OCI-LY3 (cell line): ENCODE data around the gene DBNDD1.
"Not testable (repeated sequence)": the region's sequence is repeated elsewhere in the genome, so short reads cannot be mapped to it uniquely, and the experiment has no call there.

Experiments used
- CTCF ChIP-seq: fragments of 200-600, 300-600 bp; sonication (generic); IDR thresholded peaks from 2 replicates; pipeline ENCODE4 v1.5.1; 2014; ENCODE audit warnings: antibody characterized with exemption, low read length, low read depth
- EZH2phosphoT487 ChIP-seq: fragments of 200-600 bp; shearing (Covaris generic); IDR thresholded peaks from 2 replicates; pipeline ENCODE4 v1.6.1; 2018; ENCODE audit warnings: antibody characterized with exemption, mixed run types, low read depth

GRCh38 chr16:89994721-89995474, 24.4 kb downstream of the DBNDD1 start:
- TF ChIP-seq EZH2phosphoT487, CTCF: not testable (repeated sequence)
